Right cardiac atrium (tissue), 5 donors: Measurements from ENCODE around the gene GPSM1. TPM values are rescaled to one million over a fixed set of nuclear protein-coding genes. Genes with fewer than 3 reads are reported as not detected.
"Not testable (repeated sequence)": the region's sequence is repeated elsewhere in the genome, so short reads cannot be mapped to it uniquely, and the experiment has no call there.

Experiments used
- ATAC-seq, 2 donors: fragments of 200-7000 bp; cut with Tn5 transposase; one replicate each; pipeline versions ENCODE4 v1.8.0 to v1.9.1; 2020; ENCODE audit warnings: moderate library complexity in 2 of 2, mild to moderate bottlenecking in 1 of 2
- DNase-seq, 3 donors: peaks; one replicate each; pipeline ENCODE4 v3.0.0-alpha.2; 2020
- H3K27ac ChIP-seq: one replicate; pipeline ENCODE4 v1.5.1; 2013; ENCODE audit warnings: mild to moderate bottlenecking, low read length, control low read depth, moderate library complexity
- H3K27me3 ChIP-seq: one replicate; pipeline ENCODE4 v1.6.1; 2013; ENCODE audit not compliant: control insufficient read depth, insufficient read depth
- H3K4me1 ChIP-seq: one replicate; pipeline ENCODE4 v1.6.1; 2013; ENCODE audit warnings: low read length; ENCODE audit not compliant: control insufficient read depth, insufficient read depth
- H3K4me3 ChIP-seq: one replicate; pipeline ENCODE4 v1.5.1; 2013; ENCODE audit warnings: low read length, control low read depth
- H3K9me3 ChIP-seq: one replicate; pipeline ENCODE4 v1.6.1; 2013; ENCODE audit warnings: low read length; ENCODE audit not compliant: control insufficient read depth
- WGBS: extraction: QIAGEN DNeasy Blood & Tissue Kit; methylation state at CpG from one replicate; pipeline ENCODE4 v1.1.7; 2013; 5-methylcytosine and 5-hydroxymethylcytosine counted together
- intact Hi-C, 4 donors: fragments of 100-400 bp; cut with DNase I; formaldehyde crosslinking; loops; one replicate each; pipeline versions ENCODE4 v1.11.0 to v1.14.0; 2022 to 2023
- polyA plus RNA-seq: library from polyadenylated mRNA; stranded (reverse); fragments of 200-250 nt; gene quantifications from one replicate; pipeline ENCODE4 v1.2.3, GENCODE V29; 2013
- total RNA-seq, 4 donors: library from RNA; stranded (reverse); fragmentation: NEBNext Ultra II Directional; extraction: Animal tissue kit (Norgen Biotek cat#: 25700); gene quantifications; one replicate each; pipeline ENCODE4 v1.2.1, GENCODE V29; 2021
- donor health status: healthy with polysubstance abuse.
- donor health status: DM: no; HTN: yes; CAD: no.
- donor health status: DM: no; HTN: no; CAD: no.
- donor health status: DM: no; HTN: yes; CAD: no; lungs with severe emphysema.
- donor health status: DM: yes; HTN: yes; CAD: no.

GPSM1 gene
- total and polyA plus RNA-seq, 5 donors = 46.3 to 90.6 (median 73.3) TPM

- no peak overlapping the region for H3K4me3 ChIP-seq
- no peaks in the 10 kb centered on the region for H3K27me3 ChIP-seq
- intact Hi-C loops = no loop called here
- WGBS = 65% methylated on average over 34 of the region's 34 CpGs
- no peak for ATAC-seq
- DNase-seq = no peak
- peaks cover 2% of the 10 kb centered on the region for H3K4me1 ChIP-seq
- H3K9me3 ChIP-seq = no peaks in the 10 kb centered on the region
- H3K27ac ChIP-seq = no peak overlapping the region
These were observed 20.3 kb downstream of the GPSM1 start for GRCh38 chr9:136347472-136348256.

GRCh38 chr9:136348691-136349090 is 21.4 kb downstream of the GPSM1 start:
- intact Hi-C loops = no loop called here

GRCh38 chr9:136349546-136349945 is 22.2 kb downstream of the GPSM1 start:
- no peak for ATAC-seq
- no peak for DNase-seq
- H3K4me1 ChIP-seq = peaks cover 2% of the 10 kb centered on the region
- no peaks in the 10 kb centered on the region for H3K9me3 ChIP-seq
- H3K4me3 ChIP-seq = no peak overlapping the region
- intact Hi-C loops = no loop called here
- 85% methylated on average over 24 of the region's 24 CpGs for WGBS
- H3K27ac ChIP-seq = no peak overlapping the region
- H3K27me3 ChIP-seq = no peaks in the 10 kb centered on the region

More at GRCh38 chr9:136348691-136349090, 21.4 kb downstream of the GPSM1 start:
- DNase-seq = no peak
- peaks cover 2% of the 10 kb centered on the region for H3K4me1 ChIP-seq
- WGBS = 90% methylated on average over 14 of the region's 14 CpGs
- no peak overlapping the region for H3K27ac ChIP-seq
- no peak for ATAC-seq
- no peaks in the 10 kb centered on the region for H3K27me3 ChIP-seq
- H3K9me3 ChIP-seq = no peaks in the 10 kb centered on the region
- no peak overlapping the region for H3K4me3 ChIP-seq

- no peak for ATAC-seq
These were observed 24.0 kb downstream of the GPSM1 start for GRCh38 chr9:136351252-136351800.

GRCh38 chr9:136351868-136352267 is 24.5 kb downstream of the GPSM1 start:
- H3K9me3 ChIP-seq, H3K27ac ChIP-seq, ATAC-seq, H3K4me1 ChIP-seq, intact Hi-C loops, H3K4me3 ChIP-seq, H3K27me3 ChIP-seq, DNase-seq: not testable (repeated sequence)
- WGBS = 92% methylated on average over 21 of the region's 24 CpGs

More at GRCh38 chr9:136351252-136351800, 24.0 kb downstream of the GPSM1 start:
- Histone ChIP-seq H3K27ac (no peak overlapping the region), H3K9me3 (no peaks in the 10 kb centered on the region), H3K4me3 (no peak overlapping the region), H3K4me1 (no peaks in the 10 kb centered on the region), H3K27me3 (no peaks in the 10 kb centered on the region)
- no peak for DNase-seq
- WGBS = 73% methylated on average over 11 of the region's 11 CpGs
- intact Hi-C loops = no loop called here

GRCh38 chr9:136352682-136353081 is 25.3 kb downstream of the GPSM1 start:
- 68% methylated on average over 16 of the region's 16 CpGs for WGBS
- H3K9me3 ChIP-seq = no peaks in the 10 kb centered on the region
- ATAC-seq (peak; percentile 5 to 15), DNase-seq (peak in 2 of 3 donors; percentile 76 to 84)
- H3K4me1 ChIP-seq = no peaks in the 10 kb centered on the region
- intact Hi-C loops = no loop called here
- no peak overlapping the region for H3K4me3 ChIP-seq
- no peaks in the 10 kb centered on the region for H3K27me3 ChIP-seq
- H3K27ac ChIP-seq = peak overlapping the region; percentile 77

GRCh38 chr9:136353088-136353487 is 25.7 kb downstream of the GPSM1 start:
- Histone ChIP-seq H3K27me3 (no peaks in the 10 kb centered on the region), H3K4me1 (no peaks in the 10 kb centered on the region), H3K9me3 (no peaks in the 10 kb centered on the region), H3K4me3 (no peak overlapping the region), H3K27ac (peak overlapping the region; percentile 77)
- 72% methylated on average over 11 of the region's 11 CpGs for WGBS
- ATAC-seq (no peak), DNase-seq (no peak)
- intact Hi-C loops = no loop called here

- H3K27ac ChIP-seq = peak overlapping the region; percentile 77
- ATAC-seq (peak; percentile 0 to 2), DNase-seq (peak in 2 of 3 donors; percentile 67 to 72)
- 54% methylated on average over 13 of the region's 13 CpGs for WGBS
- no peak overlapping the region for H3K4me3 ChIP-seq
- H3K9me3 ChIP-seq = no peaks in the 10 kb centered on the region
- no peaks in the 10 kb centered on the region for H3K27me3 ChIP-seq
- H3K4me1 ChIP-seq = no peaks in the 10 kb centered on the region
- intact Hi-C loops = no loop called here
These were observed 26.6 kb downstream of the GPSM1 start for GRCh38 chr9:136353757-136354488.

- H3K4me3 ChIP-seq = no peak overlapping the region
- 44% methylated on average over 17 of the region's 17 CpGs for WGBS
- H3K27me3 ChIP-seq = no peaks in the 10 kb centered on the region
- ATAC-seq (peak; percentile 38 to 41), DNase-seq (peak; percentile 65 to 90 (median 83))
- no peaks in the 10 kb centered on the region for H3K9me3 ChIP-seq
- peak overlapping the region; percentile 77 for H3K27ac ChIP-seq
- no peaks in the 10 kb centered on the region for H3K4me1 ChIP-seq
- intact Hi-C loops = no loop called here
These were observed 27.3 kb downstream of the GPSM1 start for GRCh38 chr9:136354592-136355085.

- peak overlapping the region; percentile 33 for H3K27ac ChIP-seq
- no peaks in the 10 kb centered on the region for H3K4me1 ChIP-seq
- H3K27me3 ChIP-seq = no peaks in the 10 kb centered on the region
- ATAC-seq (no peak), DNase-seq (peak in 1 of 3 donors; percentile 68)
- intact Hi-C loops = no loop called here
- WGBS = 70% methylated on average over 54 of the region's 54 CpGs
- H3K4me3 ChIP-seq = no peak overlapping the region
- H3K9me3 ChIP-seq = no peaks in the 10 kb centered on the region
These were observed 28.5 kb downstream of the GPSM1 start for GRCh38 chr9:136355616-136356557.
